Keratinocyte (primary cell): ENCODE measurements around the gene GNB1L.

Experiments used
- CTCF ChIP-seq, 3 experiments: IDR thresholded peaks in 1 of 3; conservative IDR thresholded peaks in 1 of 3; optimal IDR thresholded peaks in 1 of 3; 2 replicates in 2 of 3; 3 replicates in 1 of 3; pipeline versions ENCODE3 to v1.5.1; 2011; ENCODE audit warnings: low read length in 3 of 3, mild to moderate bottlenecking in 3 of 3, moderate library complexity in 2 of 3, control low read depth in 1 of 3, inconsistent platforms in 1 of 3; ENCODE audit not compliant: insufficient read depth in 2 of 3; ENCODE audit errors: extremely low read depth in 1 of 3
- EZH2 ChIP-seq: IDR thresholded peaks from one replicate; pipeline ENCODE4 v1.6.1; 2012; ENCODE audit warnings: inconsistent platforms, mild to moderate bottlenecking, low read length, moderate library complexity

DNA sequence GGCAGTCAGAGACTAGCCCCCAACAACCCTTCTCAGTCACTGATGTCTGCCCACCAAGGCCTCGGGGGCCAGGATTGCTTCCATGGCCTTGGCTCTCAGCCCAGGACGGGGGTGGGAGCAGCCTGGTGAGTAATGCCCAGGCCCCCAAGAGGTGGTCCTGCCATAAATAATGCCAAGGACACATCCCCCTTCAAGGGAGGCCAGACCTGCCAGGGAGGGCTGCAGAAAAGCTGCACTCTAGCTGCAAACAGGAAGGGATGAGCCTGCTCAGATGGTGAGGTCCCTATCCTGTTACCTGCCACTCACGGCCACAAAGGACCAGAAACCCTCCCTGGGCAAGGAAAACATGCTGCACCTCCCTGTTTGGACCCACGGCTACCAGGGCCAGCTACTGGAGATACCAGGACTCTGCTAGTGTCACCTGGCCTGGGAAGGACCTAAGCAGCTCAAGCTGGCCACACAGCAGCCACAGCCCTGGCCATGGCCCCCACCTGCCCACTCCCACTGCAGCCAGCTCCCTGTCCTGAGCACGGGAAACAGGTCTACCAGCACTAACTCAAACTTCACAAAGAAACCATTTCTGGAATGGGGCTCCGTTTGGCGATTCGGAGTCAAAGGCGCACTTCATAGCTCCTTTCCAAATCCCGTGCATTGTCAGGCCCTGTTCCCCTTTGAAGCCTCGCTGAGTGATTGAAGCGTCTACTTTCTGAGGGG, 12.1 kb downstream of the GNB1L start:
- TF ChIP-seq CTCF (optimal IDR thresholded peaks at IDR 0.05 in 1 of 3, IDR thresholded peaks at IDR 0.05 in 1 of 3, conservative IDR thresholded peaks at IDR 0.05 in 1 of 3; ENCODE audit: extremely low read depth in 1 of 3, insufficient read depth in 2 of 3, low read length in 3 of 3) (no peak), EZH2 (no peak)
